B cell (primary cell): ENCODE results near the gene GARS1.
"Not testable (repeated sequence)": the region's sequence is repeated elsewhere in the genome, so short reads cannot be mapped to it uniquely, and the experiment has no call there.

Source experiments
- CTCF ChIP-seq: fragments of 200-600 bp; IDR thresholded peaks from one replicate; pipeline ENCODE4 v1.8.0; 2022; ENCODE audit warnings: antibody characterized with exemption, mild to moderate bottlenecking
- EZH2 ChIP-seq: IDR thresholded peaks from 2 replicates; pipeline ENCODE4 v1.6.1; 2012; ENCODE audit warnings: borderline replicate concordance, low read depth, mild to moderate bottlenecking, moderate library complexity, low read length; ENCODE audit not compliant: insufficient read depth, poor library complexity, severe bottlenecking

- not testable (repeated sequence) for TF ChIP-seq CTCF, EZH2
Measured at GRCh38 chr7:30570238-30570637, 24.4 kb upstream of the GARS1 start.
